ENCODE measurements around the gene PPFIA1.

GRCh38 chr11:70348191-70348590 is 77.7 kb downstream of the PPFIA1 start:
- TF ChIP-seq CTCF (CRISPR knock-in tag; IDR thresholded peaks at IDR 0.05): no peak
- TF ChIP-seq GTF3A (CRISPR knock-in tag; conservative IDR thresholded peaks at IDR 0.05): no peak
- TF ChIP-seq U2AF1 (optimal IDR thresholded peaks at IDR 0.05; ENCODE audit: low read depth, low read length): no peak
- no peak for TF ChIP-seq MLLT10 (CRISPR knock-in tag; IDR thresholded peaks at IDR 0.05)
- TF ChIP-seq TRIM24 (CRISPR knock-in tag; IDR thresholded peaks at IDR 0.05): no peak
- TF ChIP-seq IKZF1 (IDR thresholded peaks at IDR 0.05): no peak
- no peak for TF ChIP-seq POLR2AphosphoS2 (IDR thresholded peaks at IDR 0.05; ENCODE audit: low read depth, low read length)
- TF ChIP-seq YY1 (IDR thresholded peaks at IDR 0.05; ENCODE audit: insufficient read depth, insufficient replicate concordance, low read depth, low read length): no peak
- no peak for TF ChIP-seq MXD4 (CRISPR knock-in tag; IDR thresholded peaks at IDR 0.05)
- no peak for TF ChIP-seq MYC (CRISPR knock-in tag; IDR thresholded peaks at IDR 0.05; ENCODE audit: borderline replicate concordance)

Measured in HepG2 (cell line).